K562 (cell line): ENCODE results near the gene TGFA. TPM values are rescaled to one million over a fixed set of nuclear protein-coding genes. Genes with fewer than 3 reads are reported as not detected.

Source experiments
- ATAC-seq: fragments of 200-7000 bp; cut with Tn5 transposase; 3 replicates; pipeline ENCODE4 v1.9.1; 2020; ENCODE audit warnings: moderate library complexity
- BruUV-seq: library from RNA; stranded (reverse); fragments of 400-500 nt; replicated peaks from 2 replicates; lab custom pipeline; 2021; lab: Mats Ljungman, UMichigan
- CTCF ChIA-PET: fragments of 300-600 bp; formaldehyde crosslinking; extraction: SDS; loops from one replicate; lab custom pipeline; 2021; ENCODE audit warnings: low intra/inter-chr PET ratio; lab: Yijun Ruan, JAX
- POLR2A ChIA-PET: fragments of 300-600, 350-650 bp; sonication (Branson Sonifier 250); formaldehyde crosslinking; extraction: SDS; loops from one replicate; lab custom pipeline; 2021; ENCODE audit warnings: antibody characterized with exemption, inconsistent platforms; lab: Yijun Ruan, JAX
- DNase-seq, 4 experiments: peaks; one replicate each; pipeline versions ENCODE4 v3.0.0 to v3.0.0-alpha.2; 2011 to 2018; ENCODE audit warnings: low spot score in 3 of 4, mixed read lengths in 3 of 4; ENCODE audit errors: extremely low read depth in 1 of 4
- FAIRE-seq: peaks from 2 replicates; lab custom pipeline; 2011; peaks lifted over from hg19 to GRCh38; lab: Jason Lieb, UNC
- H2AFZ ChIP-seq: 2 replicates; pipeline ENCODE4 v1.6.0; 2011; ENCODE audit warnings: low read depth, low read length, control low read depth, inconsistent platforms
- H3K27ac ChIP-seq: fragments of 200-600 bp; 3 replicates; pipeline ENCODE4 v1.8.0; 2011; ENCODE audit warnings: low read depth, mild to moderate bottlenecking, control low read depth, inconsistent platforms, low read length, moderate library complexity, mixed read lengths; ENCODE audit errors: extremely low read depth
- H3K27me3 ChIP-seq, 2 experiments: fragments of 300-600 bp in 1 of 2; 2 replicates in 1 of 2; 3 replicates in 1 of 2; pipeline versions ENCODE4 v1.6.0 to v1.8.0; 2011; ENCODE audit warnings: inconsistent platforms in 2 of 2, low read length in 2 of 2, mild to moderate bottlenecking in 1 of 2, mixed read lengths in 1 of 2, moderate library complexity in 1 of 2; ENCODE audit not compliant: control insufficient read depth in 2 of 2, insufficient read depth in 2 of 2
- H3K36me3 ChIP-seq: fragments of 300-600 bp; 3 replicates; pipeline ENCODE4 v1.8.0; 2011; ENCODE audit warnings: mild to moderate bottlenecking, low read length, inconsistent platforms; ENCODE audit not compliant: control insufficient read depth, insufficient read depth
- H3K4me1 ChIP-seq, 2 experiments: fragments of 200-600 bp in 1 of 2; replicated peaks in 1 of 2; 2 replicates in 1 of 2; 3 replicates in 1 of 2; pipeline versions ENCODE4 v1.5.1 to v1.8.0; 2011; ENCODE audit warnings: inconsistent platforms in 2 of 2, low read length in 2 of 2, mild to moderate bottlenecking in 1 of 2, mixed read lengths in 1 of 2, moderate library complexity in 1 of 2; ENCODE audit not compliant: control insufficient read depth in 2 of 2, insufficient read depth in 2 of 2
- H3K4me2 ChIP-seq: 2 replicates; pipeline ENCODE4 v1.6.1; 2011; ENCODE audit warnings: low read length, control low read depth, inconsistent platforms, mixed read lengths; ENCODE audit not compliant: insufficient read depth
- H3K4me3 ChIP-seq: fragments of 200-600 bp; sonication (generic), shearing (Covaris generic); 2 replicates; pipeline ENCODE4 v1.5.1; 2016; ENCODE audit warnings: control low read depth, inconsistent platforms
- H3K79me2 ChIP-seq: fragments of 200-600 bp; 3 replicates; pipeline ENCODE4 v1.8.0; 2011; ENCODE audit warnings: low read length, inconsistent platforms; ENCODE audit not compliant: control insufficient read depth, insufficient read depth
- H3K9ac ChIP-seq, 2 experiments: 2 replicates each; pipeline versions ENCODE4 v1.6.0 to v1.6.1; 2011; ENCODE audit warnings: low read depth in 2 of 2, low read length in 2 of 2, control low read depth in 1 of 2, inconsistent platforms in 1 of 2, mild to moderate bottlenecking in 1 of 2, mixed read lengths in 1 of 2; ENCODE audit not compliant: insufficient read depth in 1 of 2
- H3K9me1 ChIP-seq: one replicate; pipeline ENCODE4 v1.6.0; 2011; ENCODE audit warnings: inconsistent platforms, mild to moderate bottlenecking, low read length, moderate library complexity; ENCODE audit not compliant: control insufficient read depth, insufficient read depth
- H3K9me3 ChIP-seq: replicated peaks from 2 replicates; pipeline ENCODE4 v1.5.1; 2011; ENCODE audit warnings: low read depth, low read length, inconsistent platforms; ENCODE audit not compliant: control insufficient read depth, insufficient read depth
- H4K20me1 ChIP-seq: replicated peaks from 2 replicates; pipeline ENCODE4 v1.6.1; 2011; ENCODE audit warnings: low read length, inconsistent platforms, mixed read lengths; ENCODE audit not compliant: control insufficient read depth, insufficient read depth
- FIP1L1 ChIP-seq: fragments of 200-400 bp; formaldehyde crosslinking; IDR thresholded peaks from 2 replicates; pipeline ENCODE4 v1.6.1; 2018; ENCODE audit warnings: mild to moderate bottlenecking, low read depth, low read length; ENCODE audit not compliant: poor library complexity, severe bottlenecking
- GABPB2 ChIP-seq: fragments of 250-450 bp; sonication (Bioruptor Pico); conservative IDR thresholded peaks from 2 replicates; pipeline ENCODE4 v1.5.1; 2021; ENCODE audit warnings: mild to moderate bottlenecking
- RAD21 ChIP-seq, 2 experiments: fragments of 250-450 bp in 1 of 2; fragments of 450-650 bp in 1 of 2; sonication (Bioruptor Pico) in 1 of 2; formaldehyde crosslinking in 1 of 2; IDR thresholded peaks in 1 of 2; conservative IDR thresholded peaks in 1 of 2; 2 replicates each; pipeline versions ENCODE4 v1.4.0 to v1.8.0; 2020 to 2022; ENCODE audit warnings: mild to moderate bottlenecking in 2 of 2, moderate library complexity in 1 of 2
- STAT5B ChIP-seq: fragments of 250-450 bp; sonication (Bioruptor Pico); IDR thresholded peaks from 2 replicates; pipeline ENCODE4 v1.8.0; 2021; ENCODE audit warnings: mild to moderate bottlenecking, inconsistent platforms
- TAF15 ChIP-seq: fragments of 200-400 bp; formaldehyde crosslinking; IDR thresholded peaks from 2 replicates; pipeline ENCODE4 v1.6.1; 2017; ENCODE audit warnings: mild to moderate bottlenecking, low read depth, low read length, moderate library complexity
- ZFP1 ChIP-seq: fragments of 450-650 bp; formaldehyde crosslinking; IDR thresholded peaks from 2 replicates; pipeline ENCODE4 v1.4.0; 2020; ENCODE audit warnings: mild to moderate bottlenecking, mixed read lengths
- ZNF274 ChIP-seq: IDR thresholded peaks from 2 replicates; pipeline ENCODE4 v1.6.1; 2011; ENCODE audit warnings: low read depth, mild to moderate bottlenecking, low read length, moderate library complexity, borderline replicate concordance
- WGBS: fragments of 100-300 bp; shearing (Covaris generic); methylation state at CpG from one replicate; pipeline ENCODE4 v1.1.6; 2016; ENCODE audit warnings: low coverage, mixed read lengths; ENCODE audit not compliant: insufficient coverage; ENCODE audit errors: missing lambda C conversion rate; 5-methylcytosine and 5-hydroxymethylcytosine counted together
- in situ Hi-C: fragments of 300-500 bp; cut with MboI; formaldehyde crosslinking; loops from 4 replicates; pipeline ENCODE4 v1.15.0; 2018; ENCODE audit warnings: inconsistent platforms, mixed read lengths
- intact Hi-C: fragments of 100-400 bp; cut with micrococcal nuclease; formaldehyde crosslinking; loops from 2 replicates; pipeline ENCODE4 v1.14.2; 2022
- polyA plus RNA-seq, 8 experiments: library from polyadenylated mRNA; depleted of rRNA in 4 of 8; stranded (reverse) in 5 of 8; unstranded in 3 of 8; fragments of >200 nt; fragmentation: Nextera tagmentation in 2 of 8; fragmentation: Illumina TruSeq in 1 of 8; extraction: Ambion mirVana in 2 of 8; extraction: Trizol in 1 of 8; gene quantifications; 2 replicates each; pipeline versions ENCODE4 v1.2.1 to v1.2.3, GENCODE V29; 2011 to 2014; ENCODE audit warnings: inconsistent platforms in 1 of 8, missing spikeins in 1 of 8
- total RNA-seq, 7 experiments: library from RNA; depleted of rRNA in 6 of 7; stranded (reverse); fragments of >200 nt in 6 of 7; fragmentation: Illumina TruSeq in 2 of 7; extraction: Trizol in 2 of 7; gene quantifications; 2 replicates each; pipeline versions ENCODE4 v1.2.1 to v1.2.3, GENCODE V29; 2011 to 2021; ENCODE audit warnings: low replicate concordance in 1 of 7
- TF ChIP-seq, protein P1 (sequence below), 2 experiments: fragments of 450-650 bp in 1 of 2; IDR thresholded peaks; 2 replicates each; pipeline ENCODE4 v1.6.1; 2011 to 2017; ENCODE audit warnings: low read depth in 2 of 2, antibody characterized with exemption in 1 of 2, borderline replicate concordance in 1 of 2, low read length in 1 of 2, mild to moderate bottlenecking in 1 of 2, mixed read lengths in 1 of 2; ENCODE audit not compliant: control insufficient read depth in 1 of 2
- TF ChIP-seq, protein P2 (sequence below): fragments of 450-650 bp; formaldehyde crosslinking; IDR thresholded peaks from 2 replicates; pipeline ENCODE4 v1.4.0; 2022; ENCODE audit warnings: missing genetic modification characterization
- TF ChIP-seq, protein P3 (sequence below): fragments of 450-650 bp; formaldehyde crosslinking; conservative IDR thresholded peaks from 2 replicates; pipeline ENCODE4 v1.4.0; 2022; ENCODE audit warnings: mild to moderate bottlenecking, missing genetic modification characterization
- TF ChIP-seq, protein P4 (sequence below), 2 experiments: fragments of 250-450 bp in 1 of 2; fragments of 450-650 bp in 1 of 2; sonication (Bioruptor Pico) in 1 of 2; IDR thresholded peaks; 2 replicates each; pipeline versions ENCODE4 v1.6.1 to v1.8.0; 2016 to 2021; ENCODE audit warnings: mild to moderate bottlenecking in 2 of 2, moderate library complexity in 2 of 2, missing compliant biosample characterization in 1 of 2, missing genetic modification characterization in 1 of 2

The TGFA gene
- total and polyA plus RNA-seq, 9 of the 15 experiments (the other 6 are each of a cell fraction or from before 2014, with no cell fraction given), result not detected

DNA sequence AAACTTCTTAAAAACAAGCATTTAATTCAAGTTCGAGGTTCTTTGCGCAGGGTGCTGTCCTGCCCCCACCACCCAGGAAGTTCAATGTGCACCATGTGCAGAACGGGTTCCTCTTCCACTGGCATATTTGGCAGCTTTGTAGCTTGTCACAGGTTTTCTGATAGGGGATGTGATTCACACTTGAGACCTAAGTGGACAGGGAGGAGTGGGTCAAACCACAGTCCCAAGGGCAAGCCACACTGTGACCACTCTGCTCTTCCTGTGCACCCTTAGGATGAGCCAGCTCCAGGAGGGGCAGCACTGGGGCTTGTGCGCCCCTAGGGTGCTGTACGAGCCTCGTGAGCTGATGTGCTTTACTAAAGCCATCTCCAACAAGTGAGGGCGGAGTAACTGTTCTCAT lies 82.5 kb downstream of the TGFA start (continued):
- TF ChIP-seq, protein P1, sequence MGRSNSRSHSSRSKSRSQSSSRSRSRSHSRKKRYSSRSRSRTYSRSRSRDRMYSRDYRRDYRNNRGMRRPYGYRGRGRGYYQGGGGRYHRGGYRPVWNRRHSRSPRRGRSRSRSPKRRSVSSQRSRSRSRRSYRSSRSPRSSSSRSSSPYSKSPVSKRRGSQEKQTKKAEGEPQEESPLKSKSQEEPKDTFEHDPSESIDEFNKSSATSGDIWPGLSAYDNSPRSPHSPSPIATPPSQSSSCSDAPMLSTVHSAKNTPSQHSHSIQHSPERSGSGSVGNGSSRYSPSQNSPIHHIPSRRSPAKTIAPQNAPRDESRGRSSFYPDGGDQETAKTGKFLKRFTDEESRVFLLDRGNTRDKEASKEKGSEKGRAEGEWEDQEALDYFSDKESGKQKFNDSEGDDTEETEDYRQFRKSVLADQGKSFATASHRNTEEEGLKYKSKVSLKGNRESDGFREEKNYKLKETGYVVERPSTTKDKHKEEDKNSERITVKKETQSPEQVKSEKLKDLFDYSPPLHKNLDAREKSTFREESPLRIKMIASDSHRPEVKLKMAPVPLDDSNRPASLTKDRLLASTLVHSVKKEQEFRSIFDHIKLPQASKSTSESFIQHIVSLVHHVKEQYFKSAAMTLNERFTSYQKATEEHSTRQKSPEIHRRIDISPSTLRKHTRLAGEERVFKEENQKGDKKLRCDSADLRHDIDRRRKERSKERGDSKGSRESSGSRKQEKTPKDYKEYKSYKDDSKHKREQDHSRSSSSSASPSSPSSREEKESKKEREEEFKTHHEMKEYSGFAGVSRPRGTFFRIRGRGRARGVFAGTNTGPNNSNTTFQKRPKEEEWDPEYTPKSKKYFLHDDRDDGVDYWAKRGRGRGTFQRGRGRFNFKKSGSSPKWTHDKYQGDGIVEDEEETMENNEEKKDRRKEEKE (IDR thresholded peaks at IDR 0.05; ENCODE audit: borderline replicate concordance in 1 of 2, control insufficient read depth in 1 of 2, low read depth in 2 of 2, low read length in 1 of 2), result no peak
- TF ChIP-seq ZNF274, result no peak
- no peak for TF ChIP-seq ZFP1 (CRISPR knock-in tag)
- no peak for TF ChIP-seq TAF15
- TF ChIP-seq RAD21 (CRISPR knock-in tag; conservative IDR thresholded peaks at IDR 0.05 in 1 of 2, IDR thresholded peaks at IDR 0.05 in 1 of 2), result no peak
- no peak for TF ChIP-seq FIP1L1
- no peak for TF ChIP-seq GABPB2 (CRISPR knock-in tag)
- TF ChIP-seq, all 486 proteins: peak for 0

DNA sequence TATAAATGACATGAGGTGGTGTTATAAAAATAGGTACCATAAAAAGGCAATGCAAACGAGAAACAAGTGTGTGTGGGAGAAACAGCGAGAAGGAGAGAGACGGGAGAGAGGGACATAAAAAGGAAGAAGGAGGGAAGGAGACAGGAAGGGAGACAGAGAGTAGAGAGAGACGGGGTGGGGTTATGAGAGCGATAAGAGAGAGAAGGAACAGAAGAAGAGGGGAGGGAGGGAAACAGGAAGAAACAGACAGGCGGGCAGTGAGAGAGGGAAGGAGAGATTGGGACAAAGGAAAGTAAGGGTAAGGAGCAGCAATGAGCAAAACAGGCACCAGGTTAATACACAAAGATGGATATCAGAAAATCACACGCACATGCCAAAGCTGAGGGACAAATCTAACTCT lies 83.7 kb downstream of the TGFA start:
- FAIRE-seq, result no peak
- no peak for TF ChIP-seq STAT5B
- TF ChIP-seq, protein P2, sequence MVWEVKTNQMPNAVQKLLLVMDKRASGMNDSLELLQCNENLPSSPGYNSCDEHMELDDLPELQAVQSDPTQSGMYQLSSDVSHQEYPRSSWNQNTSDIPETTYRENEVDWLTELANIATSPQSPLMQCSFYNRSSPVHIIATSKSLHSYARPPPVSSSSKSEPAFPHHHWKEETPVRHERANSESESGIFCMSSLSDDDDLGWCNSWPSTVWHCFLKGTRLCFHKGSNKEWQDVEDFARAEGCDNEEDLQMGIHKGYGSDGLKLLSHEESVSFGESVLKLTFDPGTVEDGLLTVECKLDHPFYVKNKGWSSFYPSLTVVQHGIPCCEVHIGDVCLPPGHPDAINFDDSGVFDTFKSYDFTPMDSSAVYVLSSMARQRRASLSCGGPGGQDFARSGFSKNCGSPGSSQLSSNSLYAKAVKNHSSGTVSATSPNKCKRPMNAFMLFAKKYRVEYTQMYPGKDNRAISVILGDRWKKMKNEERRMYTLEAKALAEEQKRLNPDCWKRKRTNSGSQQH (CRISPR knock-in tag), result 0 out of 2 replicates have a peak, but pooled peaks have one; percentile 51
- TF ChIP-seq, protein P3, sequence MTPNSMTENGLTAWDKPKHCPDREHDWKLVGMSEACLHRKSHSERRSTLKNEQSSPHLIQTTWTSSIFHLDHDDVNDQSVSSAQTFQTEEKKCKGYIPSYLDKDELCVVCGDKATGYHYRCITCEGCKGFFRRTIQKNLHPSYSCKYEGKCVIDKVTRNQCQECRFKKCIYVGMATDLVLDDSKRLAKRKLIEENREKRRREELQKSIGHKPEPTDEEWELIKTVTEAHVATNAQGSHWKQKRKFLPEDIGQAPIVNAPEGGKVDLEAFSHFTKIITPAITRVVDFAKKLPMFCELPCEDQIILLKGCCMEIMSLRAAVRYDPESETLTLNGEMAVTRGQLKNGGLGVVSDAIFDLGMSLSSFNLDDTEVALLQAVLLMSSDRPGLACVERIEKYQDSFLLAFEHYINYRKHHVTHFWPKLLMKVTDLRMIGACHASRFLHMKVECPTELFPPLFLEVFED, result 0 out of 2 replicates have a peak, but pooled peaks have one; percentile 54
- TF ChIP-seq, protein P4, sequence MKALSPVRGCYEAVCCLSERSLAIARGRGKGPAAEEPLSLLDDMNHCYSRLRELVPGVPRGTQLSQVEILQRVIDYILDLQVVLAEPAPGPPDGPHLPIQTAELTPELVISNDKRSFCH (CRISPR knock-in tag; IDR thresholded peaks at IDR 0.05), result no peak
- TF ChIP-seq, protein P4 (tag; IDR thresholded peaks at IDR 0.05), result no peak

More for the DNA sequence above, 83.7 kb downstream of the TGFA start:
- CTCF ChIA-PET, result interaction anchor here (1.1 to 1.2 kb wide), 2 partner anchors 148 to 166 kb away, joined by 3 to 4 read pairs; no protein-coding TSS in a partner anchor
- BruUV-seq, result no TSS peak
- DNase-seq (no peak), ATAC-seq (no peak)
- POLR2A ChIA-PET, result interaction anchor here (0.6 kb wide), 1 partner anchor 83 kb away, joined by 4 read pairs; no protein-coding TSS in a partner anchor
- H3K9me1 ChIP-seq, result no peaks in the 10 kb centered on the region
- in situ Hi-C loops, result no loop called here
- no peaks in the 10 kb centered on the region for H3K79me2 ChIP-seq
- no peak overlapping the region for H3K9ac ChIP-seq
- H2AFZ ChIP-seq, result no peak overlapping the region
- H3K4me2 ChIP-seq, result no peak overlapping the region
- no peak overlapping the region for H3K4me3 ChIP-seq
- H3K27me3 ChIP-seq, result peaks cover 0 to 36% of the 10 kb centered on the region in 2 experiments; a peak in 3 of 5 replicates
- no peak overlapping the region for H3K27ac ChIP-seq
- intact Hi-C loops, result no loop called here
- H3K36me3 ChIP-seq, result no peaks in the 10 kb centered on the region
- whole genome bisulfite sequencing, result 0% methylated on average over 5 of the region's 7 CpGs
- no peaks in the 10 kb centered on the region for H3K9me3 ChIP-seq
- no peaks in the 10 kb centered on the region; the same call in 1 of the 2 replicates for H4K20me1 ChIP-seq
- no peaks in the 10 kb centered on the region for H3K4me1 ChIP-seq
